Skeletal muscle satellite cell (primary cell): ENCODE measurements around the gene TMEM240.
"Not testable (repeated sequence)": the region's sequence is repeated elsewhere in the genome, so short reads cannot be mapped to it uniquely, and the experiment has no call there.

Experiments
- H3K27me3 ChIP-seq: 2 replicates; pipeline ENCODE4 v1.7.0; 2013; ENCODE audit warnings: low read length; ENCODE audit not compliant: control insufficient read depth, insufficient read depth
- H3K36me3 ChIP-seq: 2 replicates; pipeline ENCODE4 v1.7.0; 2013; ENCODE audit warnings: mild to moderate bottlenecking, control low read depth, low read length; ENCODE audit not compliant: insufficient read depth
- H3K4me1 ChIP-seq: 2 replicates; pipeline ENCODE4 v1.7.0; 2013; ENCODE audit warnings: low read length; ENCODE audit not compliant: control insufficient read depth, insufficient read depth
- H3K4me2 ChIP-seq: 2 replicates; pipeline ENCODE4 v1.7.0; 2013; ENCODE audit warnings: mild to moderate bottlenecking, low read length
- H3K4me3 ChIP-seq: 2 replicates; pipeline ENCODE4 v1.7.0; 2013; ENCODE audit warnings: low read length
- H3K9ac ChIP-seq: 2 replicates; pipeline ENCODE4 v1.7.0; 2013; ENCODE audit warnings: mild to moderate bottlenecking, low read depth, low read length, moderate library complexity
- H3K9me3 ChIP-seq: replicated peaks from 2 replicates; pipeline ENCODE4 v1.7.0; 2013; ENCODE audit warnings: mild to moderate bottlenecking, control low read depth, low read length

TMEM240 gene

DNA sequence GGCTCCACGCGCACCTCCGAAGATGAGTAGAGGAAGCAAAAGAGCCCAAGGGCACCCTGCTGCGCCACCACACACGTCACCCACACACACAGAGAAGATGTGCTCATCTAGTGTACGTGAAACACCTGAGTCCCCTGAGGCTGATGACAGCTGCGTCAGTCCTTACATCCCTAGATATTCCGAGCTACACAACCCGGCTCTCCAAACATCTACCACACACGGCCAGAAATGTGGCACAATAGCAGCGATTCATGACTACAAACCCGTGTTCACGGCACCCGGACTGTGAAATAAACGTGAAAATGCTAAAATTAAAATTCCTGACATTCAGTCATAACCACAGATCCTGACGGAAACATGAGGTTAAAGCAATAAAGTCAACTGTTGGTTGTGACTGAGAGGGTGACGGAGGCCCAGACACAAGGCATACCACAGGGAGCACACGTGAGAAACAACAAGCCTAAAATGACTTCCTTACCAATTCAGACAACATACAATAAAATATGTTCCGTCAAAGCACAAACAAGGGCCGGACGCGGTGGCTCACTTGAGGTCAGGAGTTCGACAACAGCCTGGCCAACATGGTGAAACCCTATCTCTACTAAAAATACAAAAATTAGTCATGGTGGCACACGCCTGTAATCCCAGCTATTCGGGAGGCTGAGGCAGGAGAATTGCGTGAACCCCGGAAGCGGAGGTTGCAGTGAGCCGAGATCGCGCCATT, 26.9 kb upstream of the TMEM240 start:
- H3K4me3 ChIP-seq = peak overlapping the region; percentile 23
- H3K9ac ChIP-seq = peak overlapping the region; percentile 37
- H3K27me3 ChIP-seq = no peaks in the 10 kb centered on the region
- H3K36me3 ChIP-seq = peaks cover 43% of the 10 kb centered on the region
- peak overlapping the region; percentile 67 for H3K4me2 ChIP-seq
- no peaks in the 10 kb centered on the region for H3K9me3 ChIP-seq
- peaks cover 15% of the 10 kb centered on the region for H3K4me1 ChIP-seq

DNA sequence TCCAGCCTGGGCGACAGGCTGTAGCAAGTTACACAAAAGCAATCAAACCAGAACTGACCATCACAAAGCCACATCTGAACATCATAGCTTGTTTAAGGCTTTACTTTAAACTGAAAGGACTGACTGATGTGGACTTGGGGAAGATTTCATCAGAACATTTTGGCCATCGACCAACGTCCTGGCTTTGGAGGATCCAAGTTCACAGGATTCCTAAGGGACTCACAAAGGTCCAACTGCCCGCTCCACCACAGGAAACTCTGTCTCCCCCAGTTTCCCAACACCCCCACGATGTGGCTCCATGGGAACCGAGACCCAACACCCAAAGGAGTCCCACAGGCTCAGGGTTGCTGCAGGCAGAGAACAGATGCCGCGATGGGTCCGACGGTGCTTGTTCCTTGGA, 24.9 kb upstream of the TMEM240 start:
- Histone ChIP-seq H3K9me3 (no peaks in the 10 kb centered on the region), H3K27me3 (no peaks in the 10 kb centered on the region), H3K4me2 (no peak overlapping the region), H3K9ac (no peak overlapping the region), H3K36me3 (peaks cover 57% of the 10 kb centered on the region), H3K4me3 (no peak overlapping the region), H3K4me1 (peaks cover 15% of the 10 kb centered on the region)

DNA sequence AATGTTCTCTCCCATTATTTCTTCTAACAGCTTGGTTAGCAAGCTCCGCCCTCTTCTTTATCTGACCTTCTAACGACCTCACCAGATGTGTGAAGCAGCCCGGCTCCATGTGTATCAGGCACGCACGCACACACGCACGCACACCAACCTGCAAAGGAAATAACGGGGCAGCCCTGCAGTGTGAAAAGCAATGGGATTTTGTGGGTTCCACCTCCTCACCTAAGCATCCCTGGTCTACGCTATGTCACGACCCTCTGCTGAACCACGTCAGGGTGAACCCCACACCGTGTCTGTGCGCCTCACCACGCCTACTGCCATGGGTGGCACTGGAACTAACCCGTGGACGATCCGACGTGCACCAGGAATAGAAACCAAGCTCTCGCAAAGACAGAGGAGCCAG, 23.8 kb upstream of the TMEM240 start:
- peaks cover 15% of the 10 kb centered on the region for H3K4me1 ChIP-seq
- H3K27me3 ChIP-seq = no peaks in the 10 kb centered on the region
- no peak overlapping the region for H3K4me2 ChIP-seq
- H3K4me3 ChIP-seq = no peak overlapping the region
- H3K36me3 ChIP-seq = peaks cover 59% of the 10 kb centered on the region
- no peaks in the 10 kb centered on the region for H3K9me3 ChIP-seq
- H3K9ac ChIP-seq = no peak overlapping the region

DNA sequence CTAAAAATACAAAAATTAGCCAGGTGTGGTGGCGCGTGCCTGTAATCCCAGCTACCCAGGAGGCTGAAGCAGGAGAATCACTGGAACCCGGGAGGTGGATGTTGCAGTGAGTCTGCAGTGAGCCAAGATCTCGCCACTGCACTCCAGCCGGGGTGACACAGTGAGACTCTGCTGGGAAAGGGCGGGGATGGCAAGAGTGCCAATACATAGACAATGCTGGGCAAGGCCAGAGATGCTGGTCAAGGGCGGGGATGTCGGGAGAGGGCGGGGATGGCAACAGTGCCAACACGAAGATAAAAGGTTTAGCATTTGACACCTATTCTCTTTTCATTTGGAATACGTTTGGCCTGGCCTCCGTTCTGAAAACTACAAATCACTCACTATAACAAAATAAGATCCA, 23.3 kb upstream of the TMEM240 start:
- Histone ChIP-seq H3K27me3 (no peaks in the 10 kb centered on the region), H3K9ac (no peak overlapping the region), H3K4me1 (peaks cover 15% of the 10 kb centered on the region), H3K9me3 (no peaks in the 10 kb centered on the region), H3K4me2 (no peak overlapping the region), H3K36me3 (peaks cover 57% of the 10 kb centered on the region), H3K4me3 (no peak overlapping the region)

DNA sequence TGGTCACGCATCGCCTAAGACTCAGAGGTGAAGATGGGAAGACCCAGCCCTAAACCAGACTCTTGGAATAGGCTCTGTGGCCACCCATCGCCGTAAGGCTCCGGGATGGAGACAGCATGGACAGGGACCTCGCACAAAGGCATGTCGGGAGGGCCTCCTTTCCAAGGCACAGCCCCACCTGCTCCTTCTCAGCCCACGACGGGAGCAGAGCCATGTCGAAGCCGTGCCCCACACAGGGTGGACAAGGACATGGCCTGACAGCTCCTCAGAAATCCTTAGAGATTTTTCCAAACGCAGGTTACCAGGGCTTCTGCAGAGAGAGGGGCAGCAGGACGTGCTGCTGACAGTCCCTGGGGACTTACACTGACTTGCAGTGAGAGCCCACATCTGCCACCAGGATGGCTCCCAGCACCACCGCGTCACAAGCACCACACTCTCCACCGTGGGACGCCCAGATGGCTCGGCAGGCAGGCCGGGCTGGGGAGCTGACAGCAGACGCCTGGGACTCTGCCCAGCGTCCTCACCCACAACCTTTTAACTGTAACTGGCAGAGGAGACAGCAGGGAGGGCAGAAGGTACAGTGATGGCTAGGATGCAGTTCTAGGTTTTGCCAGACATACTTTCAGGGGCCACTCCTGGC, 22.3 kb upstream of the TMEM240 start:
- H3K36me3 ChIP-seq = peaks cover 57% of the 10 kb centered on the region

DNA sequence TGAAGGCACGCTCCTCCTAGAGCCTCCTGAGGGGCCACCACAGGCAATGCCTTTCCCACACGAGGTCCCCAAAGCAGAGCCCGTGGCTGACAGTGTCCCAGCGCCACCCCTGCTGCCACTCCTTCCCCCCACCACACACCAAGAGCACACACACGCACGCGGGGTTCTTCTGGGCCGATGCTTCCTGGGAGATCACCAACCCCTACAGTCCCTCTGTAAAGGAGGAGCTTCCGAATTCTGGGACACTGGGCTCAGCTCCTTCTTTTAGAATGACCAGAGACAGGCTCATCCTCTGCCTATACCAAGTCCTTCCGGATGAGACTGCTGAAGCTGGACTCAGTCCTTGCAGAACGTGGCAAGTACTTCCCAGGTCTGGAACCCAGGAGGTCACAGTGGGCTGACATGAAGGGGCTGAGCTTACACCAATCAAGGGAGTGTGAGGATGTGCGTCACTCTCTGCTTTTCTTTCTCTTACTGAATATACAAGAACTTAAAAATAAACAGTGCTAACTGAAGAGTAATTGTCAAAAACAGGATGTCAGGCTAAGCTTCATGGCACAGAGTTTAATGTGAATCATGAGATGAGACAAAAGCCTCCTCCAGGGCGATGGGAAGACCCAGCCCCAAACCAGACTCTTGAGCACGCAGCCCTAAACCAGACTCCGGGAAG, 21.5 kb upstream of the TMEM240 start:
- Histone ChIP-seq H3K27me3 (no peaks in the 10 kb centered on the region), H3K4me1 (peaks cover 3% of the 10 kb centered on the region), H3K9ac (no peak overlapping the region), H3K9me3 (no peaks in the 10 kb centered on the region), H3K4me2 (no peak overlapping the region), H3K36me3 (peaks cover 57% of the 10 kb centered on the region), H3K4me3 (no peak overlapping the region)

More for the DNA sequence above, 22.3 kb upstream of the TMEM240 start:
- Histone ChIP-seq H3K4me3 (no peak overlapping the region), H3K4me1 (peaks cover 9% of the 10 kb centered on the region), H3K4me2 (no peak overlapping the region), H3K9ac (no peak overlapping the region), H3K9me3 (no peaks in the 10 kb centered on the region), H3K27me3 (no peaks in the 10 kb centered on the region)

DNA sequence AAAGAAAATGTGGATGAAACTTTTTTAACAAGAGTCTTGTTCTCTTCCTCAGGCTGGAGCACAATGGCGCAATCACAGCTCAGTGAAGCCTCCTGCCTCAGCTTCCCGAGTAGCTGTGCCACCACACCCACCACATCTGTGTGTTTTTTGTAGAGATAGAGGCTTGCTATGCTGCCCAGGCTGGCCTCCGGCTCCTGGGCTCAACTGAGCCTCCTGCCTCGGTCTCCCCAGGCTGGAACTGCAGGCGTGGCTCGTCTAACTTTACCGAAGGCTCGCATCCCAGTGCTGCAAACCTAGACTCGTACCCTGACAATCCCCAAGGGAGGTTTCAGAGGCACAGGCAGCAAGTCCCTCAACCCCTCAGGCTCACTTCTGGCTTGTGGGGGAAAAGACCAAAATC, 19.8 kb upstream of the TMEM240 start:
- no peak overlapping the region for H3K4me3 ChIP-seq
- peaks cover 48% of the 10 kb centered on the region for H3K36me3 ChIP-seq

DNA sequence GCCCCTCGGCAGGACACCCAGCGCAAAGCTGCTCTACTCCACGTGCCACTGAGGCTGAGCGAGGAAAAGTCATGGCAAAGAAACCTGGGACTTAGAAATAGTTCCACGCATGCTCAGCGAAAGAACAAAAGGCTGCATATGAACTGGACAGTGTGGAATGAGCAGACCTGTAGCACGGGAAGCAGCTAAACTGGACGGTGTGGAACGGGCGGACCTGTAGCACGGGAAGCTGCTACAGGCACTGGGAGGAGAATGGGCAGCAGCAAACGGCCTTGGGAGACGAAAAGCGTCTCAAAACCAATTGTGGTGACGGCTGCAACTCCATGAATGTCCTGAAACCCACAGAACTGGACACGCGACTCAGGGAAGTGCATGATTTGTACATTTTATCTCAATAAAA, 18.6 kb upstream of the TMEM240 start:
- Histone ChIP-seq H3K9me3 (no peaks in the 10 kb centered on the region), H3K4me3 (no peak overlapping the region), H3K4me1 (peaks cover 12% of the 10 kb centered on the region), H3K27me3 (no peaks in the 10 kb centered on the region), H3K9ac (no peak overlapping the region), H3K4me2 (no peak overlapping the region), H3K36me3 (peaks cover 41% of the 10 kb centered on the region)

More for the DNA sequence above, 19.8 kb upstream of the TMEM240 start:
- H3K4me1 ChIP-seq = peaks cover 2% of the 10 kb centered on the region
- H3K27me3 ChIP-seq = no peaks in the 10 kb centered on the region
- no peak overlapping the region for H3K9ac ChIP-seq
- H3K9me3 ChIP-seq = no peaks in the 10 kb centered on the region
- H3K4me2 ChIP-seq = no peak overlapping the region

DNA sequence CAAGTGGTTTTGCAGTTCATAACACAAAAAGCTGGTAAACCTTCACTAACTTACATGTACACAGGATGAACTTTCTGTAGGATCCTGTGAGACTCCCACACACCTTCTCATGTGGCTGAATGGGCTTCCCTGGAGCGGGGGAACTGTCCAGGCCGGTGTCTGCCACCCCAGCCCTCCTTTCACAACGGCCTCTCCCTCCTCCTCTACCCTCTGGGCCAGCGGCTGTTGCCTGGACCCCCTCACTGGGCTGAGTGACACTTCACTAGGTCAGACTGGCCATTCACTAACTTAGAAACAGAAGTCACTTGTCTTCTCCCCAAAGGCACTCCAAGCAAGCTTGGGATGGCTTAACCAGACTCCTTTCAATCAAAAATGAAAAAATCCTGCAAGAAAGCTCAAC, 18.2 kb upstream of the TMEM240 start:
- H3K9ac ChIP-seq = no peak overlapping the region
- peaks cover 36% of the 10 kb centered on the region for H3K36me3 ChIP-seq
- no peaks in the 10 kb centered on the region for H3K27me3 ChIP-seq
- no peaks in the 10 kb centered on the region for H3K9me3 ChIP-seq
- peaks cover 12% of the 10 kb centered on the region for H3K4me1 ChIP-seq
- no peak overlapping the region for H3K4me2 ChIP-seq
- H3K4me3 ChIP-seq = no peak overlapping the region

DNA sequence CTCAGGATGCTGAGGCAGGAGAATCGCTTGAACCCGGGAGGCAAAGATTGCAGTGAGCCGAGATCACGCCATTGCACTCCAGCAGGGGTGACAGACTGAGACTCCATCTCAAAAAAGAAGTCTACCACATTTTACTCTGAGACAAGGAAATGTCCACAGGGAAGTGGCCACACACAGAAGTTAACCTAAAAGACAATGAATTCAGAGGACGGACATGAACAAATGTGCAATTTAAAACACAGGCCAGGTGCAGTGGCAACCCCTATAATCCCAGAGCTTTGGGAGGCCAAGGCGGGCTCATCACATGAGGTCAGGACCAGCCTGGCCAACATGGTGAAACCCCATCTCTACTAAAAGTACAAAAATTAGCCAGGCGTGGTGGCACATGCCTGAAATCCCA, 17.3 kb upstream of the TMEM240 start:
- not testable (repeated sequence) for H3K27me3 ChIP-seq
- peaks cover 30% of the 10 kb centered on the region for H3K36me3 ChIP-seq

DNA sequence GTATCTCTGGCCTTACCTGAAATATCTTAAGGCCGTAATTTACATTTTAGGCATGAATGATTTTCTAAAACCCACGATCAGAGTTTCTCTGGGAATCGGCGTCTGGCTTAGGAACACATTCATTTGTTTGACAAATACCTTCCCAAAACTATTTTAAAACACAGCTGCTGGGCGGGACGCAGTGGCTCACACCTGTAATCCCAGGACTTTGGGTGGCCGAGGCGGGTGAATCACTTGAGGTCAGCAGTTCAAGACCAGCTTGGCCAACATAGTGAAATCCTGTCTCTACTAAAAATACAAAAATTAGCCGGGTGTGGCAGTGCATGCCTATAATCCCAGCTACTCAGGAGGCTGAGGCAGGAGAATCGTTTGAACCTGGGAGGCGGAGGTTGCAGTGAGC, 16.5 kb upstream of the TMEM240 start:
- not testable (repeated sequence) for H3K9ac ChIP-seq, H3K9me3 ChIP-seq, H3K27me3 ChIP-seq, H3K4me2 ChIP-seq, H3K4me3 ChIP-seq
- Histone ChIP-seq H3K4me1 (peaks cover 12% of the 10 kb centered on the region), H3K36me3 (peaks cover 23% of the 10 kb centered on the region)

More for the DNA sequence above, 17.3 kb upstream of the TMEM240 start:
- H3K4me2 ChIP-seq, H3K4me3 ChIP-seq, H3K9me3 ChIP-seq, H3K9ac ChIP-seq: not testable (repeated sequence)
- H3K4me1 ChIP-seq = peaks cover 12% of the 10 kb centered on the region
